C4-2B (cell line): Measurements from ENCODE around the gene UNC5C.

Source experiments
- H3K27ac ChIP-seq: fragments of 450-650 bp; 2 replicates; pipeline ENCODE4 v1.5.1; 2017
- ZFX ChIP-seq: fragments of 450-650 bp; IDR thresholded peaks from 2 replicates; pipeline ENCODE4 v1.6.1; 2017
- TF ChIP-seq, protein P1 (sequence below): fragments of 450-650 bp; conservative IDR thresholded peaks from 2 replicates; pipeline ENCODE4 v1.5.1; 2017; ENCODE audit warnings: mild to moderate bottlenecking

UNC5C gene

DNA sequence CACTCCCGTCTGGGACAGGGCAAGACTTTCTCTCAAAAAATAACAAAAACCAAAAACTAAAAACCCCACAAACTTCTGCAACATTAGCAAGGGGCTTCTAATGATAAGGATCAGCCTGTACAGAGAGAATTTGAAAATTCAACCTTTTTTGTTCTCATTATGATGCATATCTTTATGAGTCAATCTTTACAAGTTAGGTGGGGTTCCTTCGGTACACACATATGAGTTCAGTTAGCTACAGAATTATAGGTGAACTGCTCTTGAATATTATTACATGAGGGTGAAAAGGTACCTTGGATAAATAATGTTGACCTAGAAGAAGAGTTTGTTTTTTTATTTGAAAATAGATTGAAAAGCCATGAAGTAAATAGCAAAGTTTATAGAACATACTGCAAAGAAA is 252.7 kb downstream of the UNC5C start:
- TF ChIP-seq ZFX = no peak
- TF ChIP-seq, protein P1, sequence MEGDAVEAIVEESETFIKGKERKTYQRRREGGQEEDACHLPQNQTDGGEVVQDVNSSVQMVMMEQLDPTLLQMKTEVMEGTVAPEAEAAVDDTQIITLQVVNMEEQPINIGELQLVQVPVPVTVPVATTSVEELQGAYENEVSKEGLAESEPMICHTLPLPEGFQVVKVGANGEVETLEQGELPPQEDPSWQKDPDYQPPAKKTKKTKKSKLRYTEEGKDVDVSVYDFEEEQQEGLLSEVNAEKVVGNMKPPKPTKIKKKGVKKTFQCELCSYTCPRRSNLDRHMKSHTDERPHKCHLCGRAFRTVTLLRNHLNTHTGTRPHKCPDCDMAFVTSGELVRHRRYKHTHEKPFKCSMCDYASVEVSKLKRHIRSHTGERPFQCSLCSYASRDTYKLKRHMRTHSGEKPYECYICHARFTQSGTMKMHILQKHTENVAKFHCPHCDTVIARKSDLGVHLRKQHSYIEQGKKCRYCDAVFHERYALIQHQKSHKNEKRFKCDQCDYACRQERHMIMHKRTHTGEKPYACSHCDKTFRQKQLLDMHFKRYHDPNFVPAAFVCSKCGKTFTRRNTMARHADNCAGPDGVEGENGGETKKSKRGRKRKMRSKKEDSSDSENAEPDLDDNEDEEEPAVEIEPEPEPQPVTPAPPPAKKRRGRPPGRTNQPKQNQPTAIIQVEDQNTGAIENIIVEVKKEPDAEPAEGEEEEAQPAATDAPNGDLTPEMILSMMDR = no peak
- no peak overlapping the region for H3K27ac ChIP-seq

DNA sequence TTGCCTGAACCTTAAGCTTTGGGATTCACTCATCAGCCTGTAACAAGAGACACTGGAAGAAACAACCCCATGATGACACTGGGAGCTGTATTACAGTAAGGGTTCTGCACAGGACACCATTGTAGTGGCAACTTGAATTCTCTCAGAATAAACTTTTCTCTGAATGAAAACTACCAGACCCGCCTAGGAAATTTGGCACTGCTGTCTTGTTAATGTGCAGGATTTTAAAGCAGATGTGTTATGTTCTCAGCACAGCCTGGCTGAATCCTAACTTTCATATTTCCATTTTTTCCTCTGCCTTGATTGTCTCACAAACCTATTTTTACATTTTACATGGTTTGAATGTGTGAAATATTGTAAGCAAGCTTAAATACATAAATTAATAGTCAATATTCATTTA is 253.6 kb downstream of the UNC5C start:
- H3K27ac ChIP-seq = no peak overlapping the region
- TF ChIP-seq, protein P1 = no peak
- TF ChIP-seq ZFX = no peak

DNA sequence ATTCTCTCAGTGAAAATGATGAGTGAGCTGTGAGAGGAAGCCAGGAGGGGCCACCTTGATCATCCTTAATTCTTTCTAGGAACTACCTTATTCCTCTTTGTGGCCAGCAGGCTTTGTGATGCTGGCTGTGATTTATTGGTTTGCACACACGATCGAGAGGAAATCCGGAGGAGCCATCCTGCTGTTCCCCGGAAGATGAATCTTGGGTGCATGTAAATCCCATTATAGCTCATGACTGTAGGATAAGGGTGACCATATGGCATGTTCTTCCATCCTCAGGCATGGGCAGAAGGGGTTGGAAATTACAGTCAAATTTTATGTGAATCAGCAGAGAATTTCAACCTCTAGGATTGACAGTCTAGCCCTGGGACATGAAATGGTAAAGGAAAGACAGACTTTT is 254.5 kb downstream of the UNC5C start:
- no peak for TF ChIP-seq ZFX
- TF ChIP-seq, protein P1 = no peak
- no peak overlapping the region for H3K27ac ChIP-seq

DNA sequence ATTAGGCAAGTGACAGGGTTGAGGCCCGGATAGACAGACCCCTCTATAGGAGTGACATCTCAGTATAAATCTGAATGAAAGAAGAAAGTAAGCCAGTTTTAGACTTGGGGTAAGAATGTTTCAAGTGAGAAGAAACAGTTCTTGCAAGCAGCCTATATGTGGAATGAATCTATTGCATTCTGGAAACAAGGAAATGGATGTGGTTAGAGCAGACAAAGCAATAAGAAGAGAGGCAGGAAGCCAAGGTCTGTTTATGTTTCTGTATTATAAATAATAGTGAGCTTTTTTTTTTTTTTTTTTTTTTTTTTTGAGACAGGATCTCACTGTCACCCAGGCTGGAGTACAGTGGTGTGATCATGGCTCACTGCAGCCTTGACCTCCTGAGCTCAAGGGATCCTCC is 255.8 kb downstream of the UNC5C start:
- no peak overlapping the region for H3K27ac ChIP-seq
- TF ChIP-seq ZFX = no peak
- TF ChIP-seq, protein P1 = no peak

DNA sequence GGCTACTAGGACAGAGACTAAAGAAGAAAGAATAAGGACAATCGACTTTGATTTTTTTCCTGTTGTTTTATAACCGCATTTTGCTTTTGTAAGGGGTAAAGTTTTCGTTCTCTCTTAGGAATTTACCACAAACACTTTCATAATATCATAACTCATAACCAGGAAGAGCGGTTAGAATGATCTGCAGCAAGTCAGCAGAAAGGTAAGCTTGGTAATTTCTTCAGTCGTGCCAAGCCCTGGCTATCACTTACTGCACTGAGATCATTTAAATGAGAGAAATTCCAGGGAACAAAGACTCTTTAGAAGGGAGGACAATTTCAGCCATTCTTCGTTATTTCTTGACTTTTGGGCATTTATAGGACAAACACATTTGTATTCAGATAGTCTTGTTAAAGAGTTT is 258.1 kb downstream of the UNC5C start:
- TF ChIP-seq, protein P1 = no peak
- no peak for TF ChIP-seq ZFX
- no peak overlapping the region for H3K27ac ChIP-seq

DNA sequence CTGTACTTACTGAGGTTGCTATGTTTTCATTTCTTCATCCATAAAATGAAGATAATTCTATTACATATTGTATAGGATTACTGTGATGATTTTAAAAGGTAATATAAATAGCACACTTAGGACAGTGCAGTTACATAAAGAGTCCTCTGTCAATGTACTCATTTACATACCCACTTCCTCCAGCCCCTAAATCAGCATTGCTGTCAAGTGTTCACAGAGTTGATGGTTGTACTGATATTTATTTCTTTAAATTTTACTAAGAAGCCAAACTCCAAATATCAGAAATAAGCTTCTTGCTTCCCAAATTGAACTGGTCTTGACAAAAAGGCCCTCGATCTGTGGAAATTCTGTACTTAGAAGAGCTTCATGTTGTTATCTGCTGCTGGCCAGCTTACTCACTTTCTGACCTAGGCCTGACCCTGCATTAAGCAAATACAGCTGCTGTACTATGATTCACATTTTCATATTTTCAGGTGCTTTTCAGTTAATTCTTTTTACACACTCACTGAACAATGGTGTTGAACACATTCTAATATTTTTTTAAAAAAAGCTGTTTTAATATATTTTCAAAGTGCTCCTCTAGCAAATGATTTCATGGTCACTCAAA is 259.6 kb downstream of the UNC5C start:
- no peak overlapping the region for H3K27ac ChIP-seq
- TF ChIP-seq, protein P1 = no peak
- TF ChIP-seq ZFX = no peak

DNA sequence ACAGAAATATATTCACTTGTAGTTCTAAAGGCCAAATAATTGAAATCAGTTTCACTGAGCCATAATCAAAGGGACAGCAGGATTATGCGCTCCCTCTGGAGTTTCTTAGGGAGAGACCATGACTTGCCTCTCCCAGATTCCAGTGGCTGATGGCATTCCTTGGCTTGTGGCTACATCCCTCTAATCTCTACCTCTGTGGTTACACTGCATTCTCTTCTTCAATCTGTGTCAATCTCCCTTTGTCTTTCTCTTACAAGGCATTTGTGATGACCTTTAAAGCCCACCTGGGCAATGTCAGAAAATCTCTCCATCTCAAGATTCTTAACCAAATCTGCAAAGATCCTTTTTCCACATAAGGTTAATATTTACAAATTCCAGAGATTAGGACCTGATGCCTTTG is 260.2 kb downstream of the UNC5C start:
- no peak overlapping the region for H3K27ac ChIP-seq
- no peak for TF ChIP-seq ZFX
- TF ChIP-seq, protein P1 = no peak
